Brain pericyte (primary cell): ENCODE measurements around the gene GPD1L.
"Not testable (repeated sequence)": the region's sequence is repeated elsewhere in the genome, so short reads cannot be mapped to it uniquely, and the experiment has no call there.

Source experiments
- DNase-seq: peaks from one replicate; pipeline ENCODE4 v3.0.0-alpha.2; 2012; ENCODE audit warnings: low read depth, low spot score

The GPD1L gene

GRCh38 chr3:32105291-32106131 is 909 bp upstream of the GPD1L start:
- no peak for DNase-seq

GRCh38 chr3:32106929-32107362 is 526 bp downstream of the GPD1L start:
- DNase-seq = no peak

GRCh38 chr3:32108224-32108623 is 1.8 kb downstream of the GPD1L start:
- DNase-seq = not testable (repeated sequence)

- no peak for DNase-seq
These were observed 2.8 kb downstream of the GPD1L start for GRCh38 chr3:32109256-32109655.

- no peak for DNase-seq
These were observed 3.9 kb downstream of the GPD1L start for GRCh38 chr3:32110233-32110760.

- DNase-seq = no peak
These were observed 5.1 kb downstream of the GPD1L start for GRCh38 chr3:32111560-32111959.

GRCh38 chr3:32113566-32113965 is 7.1 kb downstream of the GPD1L start:
- DNase-seq = no peak

- no peak for DNase-seq
These were observed 7.6 kb downstream of the GPD1L start for GRCh38 chr3:32113981-32114545.

- not testable (repeated sequence) for DNase-seq
These were observed 8.3 kb downstream of the GPD1L start for GRCh38 chr3:32114546-32115386.

- no peak for DNase-seq
These were observed 10.9 kb downstream of the GPD1L start for GRCh38 chr3:32117320-32117719.

GRCh38 chr3:32118215-32118614 is 11.8 kb downstream of the GPD1L start:
- no peak for DNase-seq

GRCh38 chr3:32120471-32120870 is 14.1 kb downstream of the GPD1L start:
- no peak for DNase-seq

- DNase-seq = no peak
These were observed 14.7 kb downstream of the GPD1L start for GRCh38 chr3:32121137-32121536.

- no peak for DNase-seq
These were observed 17.2 kb downstream of the GPD1L start for GRCh38 chr3:32123620-32124019.

GRCh38 chr3:32125012-32125411 is 18.6 kb downstream of the GPD1L start:
- DNase-seq = no peak

- DNase-seq = no peak
These were observed 20.0 kb downstream of the GPD1L start for GRCh38 chr3:32126305-32127015.

GRCh38 chr3:32127219-32127826 is 20.9 kb downstream of the GPD1L start:
- DNase-seq = no peak

GRCh38 chr3:32128936-32129335 is 22.5 kb downstream of the GPD1L start:
- DNase-seq = no peak

GRCh38 chr3:32129832-32130231 is 23.4 kb downstream of the GPD1L start:
- DNase-seq = no peak

GRCh38 chr3:32132121-32132520 is 25.7 kb downstream of the GPD1L start:
- no peak for DNase-seq

- DNase-seq = no peak
These were observed 26.3 kb downstream of the GPD1L start for GRCh38 chr3:32132706-32133105.
